Fibroblast of lung (primary cell): ENCODE results near the gene SUGCT. TPM values are rescaled to one million over a fixed set of nuclear protein-coding genes. Genes with fewer than 3 reads are reported as not detected.

Experiments
- DNase-seq, 2 donors: peaks; one replicate each; pipeline versions ENCODE4 v3.0.0 to v3.0.0-alpha.2; 2010; ENCODE audit warnings: low read depth in 2 of 2
- H2AFZ ChIP-seq: 2 replicates; pipeline ENCODE4 v1.5.1; 2012; ENCODE audit warnings: low read length, control low read depth, inconsistent platforms
- H3K27ac ChIP-seq: 2 replicates; pipeline ENCODE4 v1.5.1; 2011; ENCODE audit warnings: low read length, control low read depth; ENCODE audit not compliant: insufficient read depth
- H3K27me3 ChIP-seq: 2 replicates; pipeline ENCODE4 v1.5.1; 2011; ENCODE audit warnings: mild to moderate bottlenecking, low read length; ENCODE audit not compliant: control insufficient read depth, insufficient read depth
- H3K36me3 ChIP-seq: 2 replicates; pipeline ENCODE4 v1.5.1; 2011; ENCODE audit warnings: low read length; ENCODE audit not compliant: control insufficient read depth, insufficient read depth
- H3K4me1 ChIP-seq: 2 replicates; pipeline ENCODE4 v1.5.1; 2011; ENCODE audit warnings: low read length; ENCODE audit not compliant: control insufficient read depth, insufficient read depth; ENCODE audit errors: extremely low read depth
- H3K4me2 ChIP-seq: 2 replicates; pipeline ENCODE4 v1.5.1; 2011; ENCODE audit warnings: low read length, control low read depth; ENCODE audit not compliant: insufficient read depth; ENCODE audit errors: extremely low read depth
- H3K4me3 ChIP-seq, 4 experiments: fragments of 200-600 bp in 1 of 4; sonication (generic) in 1 of 4; replicated peaks in 1 of 4; 2 replicates each; pipeline ENCODE4 v1.5.1; 2011 to 2016; ENCODE audit warnings: low read length in 4 of 4, low read depth in 3 of 4, mild to moderate bottlenecking in 3 of 4, control low read depth in 2 of 4, inconsistent platforms in 1 of 4, mixed read lengths in 1 of 4; ENCODE audit not compliant: insufficient read depth in 1 of 4; ENCODE audit errors: control extremely low read depth in 1 of 4
- H3K79me2 ChIP-seq: 2 replicates; pipeline ENCODE4 v1.5.1; 2012; ENCODE audit warnings: mild to moderate bottlenecking, low read length, inconsistent platforms; ENCODE audit not compliant: control insufficient read depth, insufficient read depth
- H3K9ac ChIP-seq: 2 replicates; pipeline ENCODE4 v1.5.1; 2011; ENCODE audit warnings: mild to moderate bottlenecking, low read length, control low read depth; ENCODE audit not compliant: insufficient read depth
- H3K9me3 ChIP-seq: 2 replicates; pipeline ENCODE4 v1.5.1; 2012; ENCODE audit warnings: low read depth, low read length; ENCODE audit not compliant: control insufficient read depth, insufficient read depth
- H4K20me1 ChIP-seq: 2 replicates; pipeline ENCODE4 v1.5.1; 2011; ENCODE audit warnings: low read length; ENCODE audit not compliant: control insufficient read depth, insufficient read depth; ENCODE audit errors: extremely low read depth
- EZH2 ChIP-seq: IDR thresholded peaks from 2 replicates; pipeline ENCODE4 v1.5.1; 2012; ENCODE audit warnings: low read length, control low read depth, mild to moderate bottlenecking; ENCODE audit errors: missing control alignments
- polyA plus RNA-seq, 2 donors: library from polyadenylated mRNA; depleted of rRNA in 1 of 2; stranded (reverse) in 1 of 2; unstranded in 1 of 2; fragments of >200 nt; gene quantifications; 2 replicates each; pipeline ENCODE4 v1.2.1, GENCODE V29; 2011 to 2012; ENCODE audit warnings: missing spikeins in 1 of 2
- total RNA-seq: library from RNA; depleted of rRNA; stranded (reverse); fragments of >200 nt; gene quantifications from 2 replicates; pipeline ENCODE4 v1.2.1, GENCODE V29; 2014
- TF ChIP-seq, protein P1 (sequence below), 2 donors: IDR thresholded peaks in 1 of 2; conservative IDR thresholded peaks in 1 of 2; 1 replicate in 1 of 2; 2 replicates in 1 of 2; pipeline ENCODE4 v1.5.1; 2011 to 2012; ENCODE audit warnings: low read length in 2 of 2, control low read depth in 1 of 2, inconsistent platforms in 1 of 2, low read depth in 1 of 2, mild to moderate bottlenecking in 1 of 2

Gene SUGCT
- total and polyA plus RNA-seq, 2 donors (not counting 1 experiment from before 2014, with no cell fraction given) = 8.4 to 16.5 TPM

DNA sequence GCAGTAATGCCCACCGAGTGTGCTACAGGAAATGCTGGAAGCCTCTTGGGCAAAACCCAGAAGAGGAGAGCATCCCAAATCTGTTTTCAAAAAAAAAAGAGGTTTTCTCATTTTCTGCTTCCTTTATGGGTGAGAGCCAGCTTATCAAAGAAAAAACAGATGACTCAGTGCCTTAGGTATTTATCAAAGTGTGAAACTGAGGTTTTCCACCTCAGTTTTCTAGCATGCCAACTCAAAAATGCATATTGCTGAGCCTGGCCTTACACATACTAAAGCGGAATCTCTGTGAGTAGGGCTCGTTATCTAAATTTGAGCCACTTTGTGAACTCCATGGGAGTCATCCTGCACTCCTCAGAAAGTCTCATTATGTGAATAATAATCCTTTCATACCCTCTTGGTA lies 705.1 kb downstream of the SUGCT start:
- H3K27ac ChIP-seq = no peak overlapping the region
- DNase-seq = peak in 1 of 2 donors; percentile 82
- TF ChIP-seq, protein P1, sequence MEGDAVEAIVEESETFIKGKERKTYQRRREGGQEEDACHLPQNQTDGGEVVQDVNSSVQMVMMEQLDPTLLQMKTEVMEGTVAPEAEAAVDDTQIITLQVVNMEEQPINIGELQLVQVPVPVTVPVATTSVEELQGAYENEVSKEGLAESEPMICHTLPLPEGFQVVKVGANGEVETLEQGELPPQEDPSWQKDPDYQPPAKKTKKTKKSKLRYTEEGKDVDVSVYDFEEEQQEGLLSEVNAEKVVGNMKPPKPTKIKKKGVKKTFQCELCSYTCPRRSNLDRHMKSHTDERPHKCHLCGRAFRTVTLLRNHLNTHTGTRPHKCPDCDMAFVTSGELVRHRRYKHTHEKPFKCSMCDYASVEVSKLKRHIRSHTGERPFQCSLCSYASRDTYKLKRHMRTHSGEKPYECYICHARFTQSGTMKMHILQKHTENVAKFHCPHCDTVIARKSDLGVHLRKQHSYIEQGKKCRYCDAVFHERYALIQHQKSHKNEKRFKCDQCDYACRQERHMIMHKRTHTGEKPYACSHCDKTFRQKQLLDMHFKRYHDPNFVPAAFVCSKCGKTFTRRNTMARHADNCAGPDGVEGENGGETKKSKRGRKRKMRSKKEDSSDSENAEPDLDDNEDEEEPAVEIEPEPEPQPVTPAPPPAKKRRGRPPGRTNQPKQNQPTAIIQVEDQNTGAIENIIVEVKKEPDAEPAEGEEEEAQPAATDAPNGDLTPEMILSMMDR (conservative IDR thresholded peaks at IDR 0.05 in 1 of 2, IDR thresholded peaks at IDR 0.05 in 1 of 2; ENCODE audit: low read depth in 1 of 2, low read length in 2 of 2) = no peak
- TF ChIP-seq EZH2 = no peak
- no peaks in the 10 kb centered on the region for H3K4me1 ChIP-seq
- no peaks in the 10 kb centered on the region for H4K20me1 ChIP-seq
- H3K9me3 ChIP-seq = no peaks in the 10 kb centered on the region
- no peak overlapping the region for H3K4me3 ChIP-seq
- no peak overlapping the region for H2AFZ ChIP-seq
- H3K36me3 ChIP-seq = no peaks in the 10 kb centered on the region
- no peaks in the 10 kb centered on the region for H3K27me3 ChIP-seq
- H3K4me2 ChIP-seq = no peak overlapping the region
- no peak overlapping the region for H3K9ac ChIP-seq
- no peaks in the 10 kb centered on the region for H3K79me2 ChIP-seq

GRCh38 chr7:40840990-40841389 lies 706.2 kb downstream of the SUGCT start:
- no peak for DNase-seq
- no peaks in the 10 kb centered on the region for H3K9me3 ChIP-seq
- no peaks in the 10 kb centered on the region for H3K79me2 ChIP-seq
- H3K4me2 ChIP-seq = no peak overlapping the region
- H3K36me3 ChIP-seq = no peaks in the 10 kb centered on the region
- H3K9ac ChIP-seq = no peak overlapping the region
- no peak overlapping the region for H2AFZ ChIP-seq
- H4K20me1 ChIP-seq = no peaks in the 10 kb centered on the region
- no peak overlapping the region for H3K27ac ChIP-seq
- H3K4me1 ChIP-seq = no peaks in the 10 kb centered on the region
- no peaks in the 10 kb centered on the region for H3K27me3 ChIP-seq
- no peak for TF ChIP-seq EZH2
- TF ChIP-seq, protein P1 (conservative IDR thresholded peaks at IDR 0.05 in 1 of 2, IDR thresholded peaks at IDR 0.05 in 1 of 2; ENCODE audit: low read depth in 1 of 2, low read length in 2 of 2) = no peak
- no peak overlapping the region for H3K4me3 ChIP-seq

DNA sequence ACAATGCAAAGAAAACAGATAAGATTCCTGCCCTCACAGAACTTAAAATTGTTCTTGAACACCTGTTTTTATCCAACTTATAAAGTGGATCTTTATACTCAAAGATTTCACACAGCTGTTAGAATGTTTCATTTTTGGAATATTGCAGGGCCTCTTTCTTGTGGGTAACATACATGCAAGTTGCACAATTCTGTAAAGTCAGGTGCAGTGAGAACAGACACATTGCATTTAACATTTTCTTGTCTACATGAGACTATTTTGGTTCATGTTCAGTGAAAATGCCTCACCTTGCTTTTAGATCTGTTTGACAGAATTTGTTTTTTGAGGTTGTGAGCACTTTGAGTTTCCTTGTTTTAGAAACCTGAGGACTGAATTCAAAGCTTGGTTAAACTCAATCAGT lies 707.8 kb downstream of the SUGCT start:
- Histone ChIP-seq H3K4me3 (no peak overlapping the region), H3K36me3 (no peaks in the 10 kb centered on the region), H4K20me1 (no peaks in the 10 kb centered on the region), H3K9ac (no peak overlapping the region), H3K9me3 (no peaks in the 10 kb centered on the region), H3K27ac (no peak overlapping the region), H3K4me1 (no peaks in the 10 kb centered on the region), H3K27me3 (no peaks in the 10 kb centered on the region), H3K4me2 (no peak overlapping the region), H3K79me2 (no peaks in the 10 kb centered on the region), H2AFZ (no peak overlapping the region)
- no peak for DNase-seq
- TF ChIP-seq, protein P1 (conservative IDR thresholded peaks at IDR 0.05 in 1 of 2, IDR thresholded peaks at IDR 0.05 in 1 of 2; ENCODE audit: low read depth in 1 of 2, low read length in 2 of 2) = no peak
- no peak for TF ChIP-seq EZH2
